Measurements from ENCODE around the gene TMOD2. TPM values are rescaled to one million over a fixed set of nuclear protein-coding genes. Genes with fewer than 3 reads are reported as not detected.
"Not testable (repeated sequence)": the region's sequence is repeated elsewhere in the genome, so short reads cannot be mapped to it uniquely, and the experiment has no call there.

TMOD2 gene
- total RNA-seq, 2 donors from 2014 or later = 6.0 to 16.7 TPM

- DNase-seq (no peak), ATAC-seq (no peak)
- intact Hi-C loops (cut with DNase I) = no loop called here
Observed at GRCh38 chr15:51765751-51766150, 14.4 kb downstream of the TMOD2 start.

- intact Hi-C loops (cut with DNase I) = no loop called here
- DNase-seq (no peak), ATAC-seq (no peak)
Observed at GRCh38 chr15:51766341-51766740, 14.9 kb downstream of the TMOD2 start.

GRCh38 chr15:51768018-51768417 is 16.6 kb downstream of the TMOD2 start:
- DNase-seq (no peak), ATAC-seq (no peak)

GRCh38 chr15:51770902-51771301 is 19.5 kb downstream of the TMOD2 start:
- intact Hi-C loops (cut with DNase I) = no loop called here
- DNase-seq (no peak), ATAC-seq (no peak)

More at GRCh38 chr15:51768018-51768417, 16.6 kb downstream of the TMOD2 start:
- intact Hi-C loops (cut with DNase I) = no loop called here

GRCh38 chr15:51771773-51772172 is 20.4 kb downstream of the TMOD2 start:
- DNase-seq (no peak), ATAC-seq (no peak)
- intact Hi-C loops (cut with DNase I) = no loop called here

- DNase-seq = no peak
- intact Hi-C loops (cut with DNase I) = loop anchor here in 1 of 2 donors (5.0 kb wide), 1 partner anchor 128 kb away; no protein-coding TSS in a partner anchor
- ATAC-seq = peak in 1 of 2 donors; percentile 13
Observed at GRCh38 chr15:51774916-51775315, 23.5 kb downstream of the TMOD2 start.

- intact Hi-C loops (cut with DNase I) = loop anchor here (1.0 to 5.0 kb wide), 2 partner anchors 126 to 129 kb away; no protein-coding TSS in a partner anchor
- DNase-seq = peak; percentile 42
- peak; percentile 78 to 87 for ATAC-seq
Observed at GRCh38 chr15:51775967-51776816, 24.8 kb downstream of the TMOD2 start.

GRCh38 chr15:51776952-51777569 is 25.7 kb downstream of the TMOD2 start:
- DNase-seq (peak; percentile 44), ATAC-seq (peak; percentile 90 to 94)
- intact Hi-C loops (cut with DNase I) = loop anchor here (1.0 to 5.0 kb wide), 2 partner anchors 127 to 130 kb away; no protein-coding TSS in a partner anchor

- DNase-seq = no peak
- intact Hi-C loops (cut with DNase I) = no loop called here
- ATAC-seq = no peak
Observed at GRCh38 chr15:51780636-51781035, 29.2 kb downstream of the TMOD2 start.

- intact Hi-C loops (cut with DNase I) = no loop called here
- ATAC-seq (no peak), DNase-seq (no peak)
Observed at GRCh38 chr15:51781506-51781905, 30.1 kb downstream of the TMOD2 start.

GRCh38 chr15:51782357-51782896 is 31.0 kb downstream of the TMOD2 start:
- DNase-seq (no peak), ATAC-seq (no peak)
- intact Hi-C loops (cut with DNase I) = no loop called here

- ATAC-seq = no peak
- intact Hi-C loops (cut with DNase I) = no loop called here
- DNase-seq = no peak
Observed at GRCh38 chr15:51783967-51784366, 32.6 kb downstream of the TMOD2 start.

- intact Hi-C loops (cut with DNase I) = not testable (repeated sequence)
Observed at GRCh38 chr15:51787130-51787529, 35.7 kb downstream of the TMOD2 start.

GRCh38 chr15:51792474-51792873 is 41.1 kb downstream of the TMOD2 start:
- ATAC-seq; DNase-seq; intact Hi-C loops (cut with DNase I): not testable (repeated sequence)

More at GRCh38 chr15:51787130-51787529, 35.7 kb downstream of the TMOD2 start:
- not testable (repeated sequence) for ATAC-seq, DNase-seq

GRCh38 chr15:51793521-51794305 is 42.3 kb downstream of the TMOD2 start:
- peak in 1 of 2 donors; percentile 71 for ATAC-seq
- intact Hi-C loops (cut with DNase I) = no loop called here
- DNase-seq = peak; percentile 79

- intact Hi-C loops (cut with DNase I) = no loop called here
- ATAC-seq (no peak), DNase-seq (no peak)
Observed at GRCh38 chr15:51796847-51797401, 45.5 kb downstream of the TMOD2 start.

GRCh38 chr15:51798281-51798680 is 46.9 kb downstream of the TMOD2 start:
- no peak for ATAC-seq
- intact Hi-C loops (cut with DNase I) = no loop called here
- DNase-seq = no peak

GRCh38 chr15:51799282-51800252 is 48.2 kb downstream of the TMOD2 start:
- ATAC-seq = no peak
- intact Hi-C loops (cut with DNase I) = no loop called here
- DNase-seq = no peak

Measured in left cardiac atrium (tissue), 4 donors.